Panc1 (cell line): ENCODE data around the gene FREM2. TPM values are rescaled to one million over a fixed set of nuclear protein-coding genes. Genes with fewer than 3 reads are reported as not detected.

ENCODE experiments used
- ATAC-seq: fragments of 200-7000 bp; cut with Tn5 transposase; 2 replicates; pipeline ENCODE4 v1.9.1; 2020; ENCODE audit warnings: mild to moderate bottlenecking, moderate library complexity
- BruUV-seq: library from RNA; stranded (reverse); fragments of 400-500 nt; replicated peaks from 2 replicates; lab custom pipeline; 2021; lab: Mats Ljungman, UMichigan
- CTCF ChIA-PET: fragments of 300-600 bp; sonication (Branson Sonifier 250); formaldehyde crosslinking; loops from one replicate; lab custom pipeline; 2022; ENCODE audit warnings: antibody characterized with exemption; lab: Charles Lee
- POLR2A ChIA-PET: fragments of 300-600 bp; sonication (Branson Sonifier 250); formaldehyde crosslinking; loops from one replicate; lab custom pipeline; 2022; ENCODE audit warnings: antibody characterized with exemption; lab: Charles Lee
- DNase-seq: peaks from one replicate; pipeline ENCODE4 v3.0.0-alpha.2; 2010; ENCODE audit warnings: low read depth, low spot score
- H3K27ac ChIP-seq: 2 replicates; pipeline ENCODE4 v1.5.1; 2011; ENCODE audit warnings: mild to moderate bottlenecking, low read length, inconsistent platforms
- H3K27me3 ChIP-seq: fragments of 200-500 bp; sonication (Bioruptor generic); 2 replicates; pipeline ENCODE4 v1.6.0; 2014; ENCODE audit warnings: low read length, inconsistent platforms; ENCODE audit not compliant: control insufficient read depth, insufficient read depth
- H3K36me3 ChIP-seq: fragments of 200-500 bp; sonication (Bioruptor generic); 2 replicates; pipeline ENCODE4 v1.5.1; 2014; ENCODE audit warnings: inconsistent platforms, mild to moderate bottlenecking, low read length, moderate library complexity; ENCODE audit not compliant: control insufficient read depth, insufficient read depth
- H3K4me1 ChIP-seq: 2 replicates; pipeline ENCODE4 v1.5.1; 2011; ENCODE audit warnings: inconsistent platforms, mild to moderate bottlenecking, low read length, moderate library complexity; ENCODE audit not compliant: control insufficient read depth, insufficient read depth
- H3K4me3 ChIP-seq, 2 experiments: 2 replicates each; pipeline ENCODE4 v1.5.1; 2011 to 2012; ENCODE audit warnings: low read depth in 2 of 2, low read length in 2 of 2, mild to moderate bottlenecking in 2 of 2, inconsistent platforms in 1 of 2, moderate library complexity in 1 of 2
- H3K9me3 ChIP-seq: fragments of 200-500 bp; sonication (Bioruptor generic); 2 replicates; pipeline ENCODE4 v1.5.1; 2014; ENCODE audit warnings: low read depth, mild to moderate bottlenecking, inconsistent platforms, low read length, moderate library complexity; ENCODE audit not compliant: control insufficient read depth, insufficient read depth
- POLR2AphosphoS5 ChIP-seq: IDR thresholded peaks from 2 replicates; pipeline ENCODE4 v1.6.1; 2012; ENCODE audit warnings: mild to moderate bottlenecking, low read depth, low read length, moderate library complexity
- SIN3A ChIP-seq: IDR thresholded peaks from 2 replicates; pipeline ENCODE4 v1.6.1; 2012; ENCODE audit warnings: low read depth, mild to moderate bottlenecking, low read length, moderate library complexity, borderline replicate concordance; ENCODE audit not compliant: insufficient read depth
- TCF7L2 ChIP-seq: IDR thresholded peaks from 2 replicates; pipeline ENCODE4 v1.6.1; 2011; ENCODE audit warnings: mild to moderate bottlenecking, low read depth, low read length, inconsistent platforms
- in situ Hi-C: cut with HindIII; loops from 2 replicates; pipeline ENCODE4 v1.10.0; 2016; ENCODE audit warnings: low sequenced_read_pairs, low pct_unique_long_range_greater_than_20kb
- intact Hi-C: fragments of 100-400 bp; cut with micrococcal nuclease; formaldehyde crosslinking; loops from one replicate; pipeline ENCODE4 v1.10.0; 2022; ENCODE audit not compliant: unreplicated experiment
- total RNA-seq: library from RNA; stranded (reverse); gene quantifications from one replicate; pipeline ENCODE4 v1.2.1, GENCODE V29; 2021; ENCODE audit not compliant: unreplicated experiment
- TF ChIP-seq, protein P1 (sequence below): fragments of 450-650 bp; IDR thresholded peaks from 2 replicates; pipeline ENCODE4 v1.5.1; 2017; ENCODE audit warnings: mild to moderate bottlenecking
- TF ChIP-seq, protein P2 (sequence below), 2 experiments: IDR thresholded peaks; 2 replicates each; pipeline ENCODE4 v1.6.1; 2011 to 2012; ENCODE audit warnings: low read depth in 2 of 2, control low read depth in 1 of 2, low read length in 1 of 2, mild to moderate bottlenecking in 1 of 2, moderate library complexity in 1 of 2; ENCODE audit not compliant: insufficient read depth in 1 of 2

The FREM2 gene
- total RNA-seq, 1 experiment from 2014 or later, result 0.15 TPM

DNA sequence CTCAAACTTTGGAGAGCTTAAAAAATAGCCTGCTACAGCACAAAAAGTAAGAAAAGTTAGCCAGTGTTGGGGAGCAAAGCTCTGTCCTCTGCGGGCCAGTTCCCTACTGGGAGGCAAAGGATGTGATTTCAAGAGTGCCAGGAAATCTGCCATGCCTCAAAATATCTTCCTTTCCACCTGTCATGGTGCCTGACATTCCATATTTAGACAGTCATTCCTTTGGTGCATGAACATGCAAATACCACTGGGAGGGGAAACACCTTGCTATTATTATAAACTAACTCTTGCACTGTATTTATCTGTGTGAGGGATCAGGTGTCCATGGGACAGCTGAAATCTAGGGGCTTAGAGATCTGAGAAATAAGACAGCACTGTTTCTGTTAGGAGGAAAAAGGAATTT, 10.3 kb downstream of the FREM2 start:
- ChIA-PET CTCF (no interaction called here), POLR2A (no interaction called here)
- Histone ChIP-seq H3K36me3 (no peaks in the 10 kb centered on the region), H3K9me3 (no peaks in the 10 kb centered on the region), H3K27me3 (no peaks in the 10 kb centered on the region), H3K4me1 (no peaks in the 10 kb centered on the region), H3K27ac (no peak overlapping the region), H3K4me3 (no peak overlapping the region)
- in situ Hi-C loops (no loop called here), intact Hi-C loops (no loop called here)
- BruUV-seq, result no TSS peak
- DNase-seq, result no peak
- TF ChIP-seq SIN3A (no peak), TCF7L2 (no peak), POLR2AphosphoS5 (no peak)
- TF ChIP-seq, protein P1, sequence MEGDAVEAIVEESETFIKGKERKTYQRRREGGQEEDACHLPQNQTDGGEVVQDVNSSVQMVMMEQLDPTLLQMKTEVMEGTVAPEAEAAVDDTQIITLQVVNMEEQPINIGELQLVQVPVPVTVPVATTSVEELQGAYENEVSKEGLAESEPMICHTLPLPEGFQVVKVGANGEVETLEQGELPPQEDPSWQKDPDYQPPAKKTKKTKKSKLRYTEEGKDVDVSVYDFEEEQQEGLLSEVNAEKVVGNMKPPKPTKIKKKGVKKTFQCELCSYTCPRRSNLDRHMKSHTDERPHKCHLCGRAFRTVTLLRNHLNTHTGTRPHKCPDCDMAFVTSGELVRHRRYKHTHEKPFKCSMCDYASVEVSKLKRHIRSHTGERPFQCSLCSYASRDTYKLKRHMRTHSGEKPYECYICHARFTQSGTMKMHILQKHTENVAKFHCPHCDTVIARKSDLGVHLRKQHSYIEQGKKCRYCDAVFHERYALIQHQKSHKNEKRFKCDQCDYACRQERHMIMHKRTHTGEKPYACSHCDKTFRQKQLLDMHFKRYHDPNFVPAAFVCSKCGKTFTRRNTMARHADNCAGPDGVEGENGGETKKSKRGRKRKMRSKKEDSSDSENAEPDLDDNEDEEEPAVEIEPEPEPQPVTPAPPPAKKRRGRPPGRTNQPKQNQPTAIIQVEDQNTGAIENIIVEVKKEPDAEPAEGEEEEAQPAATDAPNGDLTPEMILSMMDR, result no peak
- TF ChIP-seq, protein P2, sequence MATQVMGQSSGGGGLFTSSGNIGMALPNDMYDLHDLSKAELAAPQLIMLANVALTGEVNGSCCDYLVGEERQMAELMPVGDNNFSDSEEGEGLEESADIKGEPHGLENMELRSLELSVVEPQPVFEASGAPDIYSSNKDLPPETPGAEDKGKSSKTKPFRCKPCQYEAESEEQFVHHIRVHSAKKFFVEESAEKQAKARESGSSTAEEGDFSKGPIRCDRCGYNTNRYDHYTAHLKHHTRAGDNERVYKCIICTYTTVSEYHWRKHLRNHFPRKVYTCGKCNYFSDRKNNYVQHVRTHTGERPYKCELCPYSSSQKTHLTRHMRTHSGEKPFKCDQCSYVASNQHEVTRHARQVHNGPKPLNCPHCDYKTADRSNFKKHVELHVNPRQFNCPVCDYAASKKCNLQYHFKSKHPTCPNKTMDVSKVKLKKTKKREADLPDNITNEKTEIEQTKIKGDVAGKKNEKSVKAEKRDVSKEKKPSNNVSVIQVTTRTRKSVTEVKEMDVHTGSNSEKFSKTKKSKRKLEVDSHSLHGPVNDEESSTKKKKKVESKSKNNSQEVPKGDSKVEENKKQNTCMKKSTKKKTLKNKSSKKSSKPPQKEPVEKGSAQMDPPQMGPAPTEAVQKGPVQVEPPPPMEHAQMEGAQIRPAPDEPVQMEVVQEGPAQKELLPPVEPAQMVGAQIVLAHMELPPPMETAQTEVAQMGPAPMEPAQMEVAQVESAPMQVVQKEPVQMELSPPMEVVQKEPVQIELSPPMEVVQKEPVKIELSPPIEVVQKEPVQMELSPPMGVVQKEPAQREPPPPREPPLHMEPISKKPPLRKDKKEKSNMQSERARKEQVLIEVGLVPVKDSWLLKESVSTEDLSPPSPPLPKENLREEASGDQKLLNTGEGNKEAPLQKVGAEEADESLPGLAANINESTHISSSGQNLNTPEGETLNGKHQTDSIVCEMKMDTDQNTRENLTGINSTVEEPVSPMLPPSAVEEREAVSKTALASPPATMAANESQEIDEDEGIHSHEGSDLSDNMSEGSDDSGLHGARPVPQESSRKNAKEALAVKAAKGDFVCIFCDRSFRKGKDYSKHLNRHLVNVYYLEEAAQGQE (IDR thresholded peaks at IDR 0.05; ENCODE audit: insufficient read depth in 1 of 2, low read depth in 2 of 2, low read length in 1 of 2), result no peak
- ATAC-seq, result no peak

DNA sequence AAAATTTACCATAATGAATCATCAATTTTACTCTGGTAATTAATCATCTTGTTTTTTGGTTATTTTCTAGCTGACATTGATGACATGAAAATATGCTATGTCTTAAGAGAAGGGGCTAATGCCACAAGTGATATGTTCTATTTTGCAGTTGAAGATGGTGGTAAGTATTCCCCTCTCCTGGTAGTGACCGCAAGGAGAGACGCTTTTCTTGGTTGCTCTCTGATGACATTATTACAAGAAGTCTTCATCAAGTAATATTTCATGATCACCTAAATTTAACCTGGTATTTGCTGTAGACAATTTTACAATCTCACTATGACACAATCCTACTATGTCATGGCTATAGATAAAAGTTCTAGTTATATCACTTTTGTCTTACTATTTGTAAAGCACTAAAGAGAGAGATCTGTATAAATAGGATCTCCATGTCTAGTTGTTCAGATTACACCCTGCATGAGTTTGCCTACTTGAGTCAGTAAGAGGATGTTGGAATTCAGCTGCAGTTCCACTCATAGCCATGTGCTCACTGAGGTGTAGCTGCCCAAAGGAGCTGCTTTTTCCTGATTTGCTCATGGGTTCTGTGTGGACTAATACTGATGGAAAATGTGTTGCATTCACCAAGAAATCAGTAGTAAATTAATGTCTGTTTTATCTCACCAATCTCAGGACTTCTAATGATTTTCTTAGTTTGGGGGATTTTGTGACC, 10.9 kb downstream of the FREM2 start:
- no peak overlapping the region for H3K27ac ChIP-seq
- no peaks in the 10 kb centered on the region for H3K4me1 ChIP-seq
- BruUV-seq, result no TSS peak
- no peaks in the 10 kb centered on the region for H3K9me3 ChIP-seq
- ATAC-seq (no peak), DNase-seq (no peak)
- in situ Hi-C loops (no loop called here), intact Hi-C loops (no loop called here)
- H3K4me3 ChIP-seq, result no peak overlapping the region
- TF ChIP-seq TCF7L2 (no peak), SIN3A (no peak), POLR2AphosphoS5 (no peak)
- TF ChIP-seq, protein P1, result no peak
- TF ChIP-seq, protein P2 (IDR thresholded peaks at IDR 0.05; ENCODE audit: insufficient read depth in 1 of 2, low read depth in 2 of 2, low read length in 1 of 2), result no peak
- no peaks in the 10 kb centered on the region for H3K36me3 ChIP-seq
- no peaks in the 10 kb centered on the region for H3K27me3 ChIP-seq
- ChIA-PET CTCF (no interaction called here), POLR2A (no interaction called here)
